Measurements from ENCODE around the gene ZNF576. TPM values are rescaled to one million over a fixed set of nuclear protein-coding genes. Genes with fewer than 3 reads are reported as not detected.

Gene ZNF576
- total and polyA plus RNA-seq, 2 experiments from 2014 or later: 5.9 to 16.9 TPM

DNA sequence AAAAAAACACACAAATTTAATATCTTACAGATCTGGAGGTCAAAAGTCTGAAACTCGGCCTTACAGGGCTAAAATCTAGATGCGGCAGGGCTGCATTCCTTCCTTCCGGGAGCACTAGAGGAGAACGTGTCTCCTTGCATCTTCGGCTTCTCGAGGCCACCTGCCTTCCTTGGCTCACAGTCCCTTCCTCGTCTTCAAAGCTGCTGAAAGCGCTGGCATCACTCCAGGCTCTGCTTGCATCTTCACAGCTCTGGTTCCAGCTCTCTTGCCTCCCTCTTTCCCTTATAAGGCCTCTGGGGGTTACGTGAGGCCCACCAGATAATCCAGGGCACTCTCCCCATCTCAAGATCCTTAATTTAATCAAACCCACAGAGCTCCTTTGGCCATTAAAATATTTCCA, 31.6 kb upstream of the ZNF576 start (continued):
- TF ChIP-seq, protein P1, sequence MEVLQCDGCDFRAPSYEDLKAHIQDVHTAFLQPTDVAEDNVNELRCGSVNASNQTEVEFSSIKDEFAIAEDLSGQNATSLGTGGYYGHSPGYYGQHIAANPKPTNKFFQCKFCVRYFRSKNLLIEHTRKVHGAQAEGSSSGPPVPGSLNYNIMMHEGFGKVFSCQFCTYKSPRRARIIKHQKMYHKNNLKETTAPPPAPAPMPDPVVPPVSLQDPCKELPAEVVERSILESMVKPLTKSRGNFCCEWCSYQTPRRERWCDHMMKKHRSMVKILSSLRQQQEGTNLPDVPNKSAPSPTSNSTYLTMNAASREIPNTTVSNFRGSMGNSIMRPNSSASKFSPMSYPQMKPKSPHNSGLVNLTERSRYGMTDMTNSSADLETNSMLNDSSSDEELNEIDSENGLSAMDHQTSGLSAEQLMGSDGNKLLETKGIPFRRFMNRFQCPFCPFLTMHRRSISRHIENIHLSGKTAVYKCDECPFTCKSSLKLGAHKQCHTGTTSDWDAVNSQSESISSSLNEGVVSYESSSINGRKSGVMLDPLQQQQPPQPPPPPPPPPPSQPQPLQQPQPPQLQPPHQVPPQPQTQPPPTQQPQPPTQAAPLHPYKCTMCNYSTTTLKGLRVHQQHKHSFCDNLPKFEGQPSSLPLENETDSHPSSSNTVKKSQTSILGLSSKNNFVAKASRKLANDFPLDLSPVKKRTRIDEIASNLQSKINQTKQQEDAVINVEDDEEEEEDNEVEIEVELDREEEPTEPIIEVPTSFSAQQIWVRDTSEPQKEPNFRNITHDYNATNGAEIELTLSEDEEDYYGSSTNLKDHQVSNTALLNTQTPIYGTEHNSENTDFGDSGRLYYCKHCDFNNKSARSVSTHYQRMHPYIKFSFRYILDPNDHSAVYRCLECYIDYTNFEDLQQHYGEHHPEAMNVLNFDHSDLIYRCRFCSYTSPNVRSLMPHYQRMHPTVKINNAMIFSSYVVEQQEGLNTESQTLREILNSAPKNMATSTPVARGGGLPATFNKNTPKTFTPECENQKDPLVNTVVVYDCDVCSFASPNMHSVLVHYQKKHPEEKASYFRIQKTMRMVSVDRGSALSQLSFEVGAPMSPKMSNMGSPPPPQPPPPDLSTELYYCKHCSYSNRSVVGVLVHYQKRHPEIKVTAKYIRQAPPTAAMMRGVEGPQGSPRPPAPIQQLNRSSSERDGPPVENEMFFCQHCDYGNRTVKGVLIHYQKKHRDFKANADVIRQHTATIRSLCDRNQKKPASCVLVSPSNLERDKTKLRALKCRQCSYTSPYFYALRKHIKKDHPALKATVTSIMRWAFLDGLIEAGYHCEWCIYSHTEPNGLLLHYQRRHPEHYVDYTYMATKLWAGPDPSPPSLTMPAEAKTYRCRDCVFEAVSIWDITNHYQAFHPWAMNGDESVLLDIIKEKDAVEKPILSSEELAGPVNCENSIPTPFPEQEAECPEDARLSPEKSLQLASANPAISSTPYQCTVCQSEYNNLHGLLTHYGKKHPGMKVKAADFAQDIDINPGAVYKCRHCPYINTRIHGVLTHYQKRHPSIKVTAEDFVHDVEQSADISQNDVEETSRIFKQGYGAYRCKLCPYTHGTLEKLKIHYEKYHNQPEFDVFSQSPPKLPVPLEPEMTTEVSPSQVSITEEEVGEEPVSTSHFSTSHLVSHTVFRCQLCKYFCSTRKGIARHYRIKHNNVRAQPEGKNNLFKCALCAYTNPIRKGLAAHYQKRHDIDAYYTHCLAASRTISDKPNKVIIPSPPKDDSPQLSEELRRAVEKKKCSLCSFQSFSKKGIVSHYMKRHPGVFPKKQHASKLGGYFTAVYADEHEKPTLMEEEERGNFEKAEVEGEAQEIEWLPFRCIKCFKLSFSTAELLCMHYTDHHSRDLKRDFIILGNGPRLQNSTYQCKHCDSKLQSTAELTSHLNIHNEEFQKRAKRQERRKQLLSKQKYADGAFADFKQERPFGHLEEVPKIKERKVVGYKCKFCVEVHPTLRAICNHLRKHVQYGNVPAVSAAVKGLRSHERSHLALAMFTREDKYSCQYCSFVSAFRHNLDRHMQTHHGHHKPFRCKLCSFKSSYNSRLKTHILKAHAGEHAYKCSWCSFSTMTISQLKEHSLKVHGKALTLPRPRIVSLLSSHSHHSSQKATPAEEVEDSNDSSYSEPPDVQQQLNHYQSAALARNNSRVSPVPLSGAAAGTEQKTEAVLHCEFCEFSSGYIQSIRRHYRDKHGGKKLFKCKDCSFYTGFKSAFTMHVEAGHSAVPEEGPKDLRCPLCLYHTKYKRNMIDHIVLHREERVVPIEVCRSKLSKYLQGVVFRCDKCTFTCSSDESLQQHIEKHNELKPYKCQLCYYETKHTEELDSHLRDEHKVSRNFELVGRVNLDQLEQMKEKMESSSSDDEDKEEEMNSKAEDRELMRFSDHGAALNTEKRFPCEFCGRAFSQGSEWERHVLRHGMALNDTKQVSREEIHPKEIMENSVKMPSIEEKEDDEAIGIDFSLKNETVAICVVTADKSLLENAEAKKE (CRISPR knock-in tag; IDR thresholded peaks at IDR 0.05): no peak
- TF ChIP-seq, protein P2, sequence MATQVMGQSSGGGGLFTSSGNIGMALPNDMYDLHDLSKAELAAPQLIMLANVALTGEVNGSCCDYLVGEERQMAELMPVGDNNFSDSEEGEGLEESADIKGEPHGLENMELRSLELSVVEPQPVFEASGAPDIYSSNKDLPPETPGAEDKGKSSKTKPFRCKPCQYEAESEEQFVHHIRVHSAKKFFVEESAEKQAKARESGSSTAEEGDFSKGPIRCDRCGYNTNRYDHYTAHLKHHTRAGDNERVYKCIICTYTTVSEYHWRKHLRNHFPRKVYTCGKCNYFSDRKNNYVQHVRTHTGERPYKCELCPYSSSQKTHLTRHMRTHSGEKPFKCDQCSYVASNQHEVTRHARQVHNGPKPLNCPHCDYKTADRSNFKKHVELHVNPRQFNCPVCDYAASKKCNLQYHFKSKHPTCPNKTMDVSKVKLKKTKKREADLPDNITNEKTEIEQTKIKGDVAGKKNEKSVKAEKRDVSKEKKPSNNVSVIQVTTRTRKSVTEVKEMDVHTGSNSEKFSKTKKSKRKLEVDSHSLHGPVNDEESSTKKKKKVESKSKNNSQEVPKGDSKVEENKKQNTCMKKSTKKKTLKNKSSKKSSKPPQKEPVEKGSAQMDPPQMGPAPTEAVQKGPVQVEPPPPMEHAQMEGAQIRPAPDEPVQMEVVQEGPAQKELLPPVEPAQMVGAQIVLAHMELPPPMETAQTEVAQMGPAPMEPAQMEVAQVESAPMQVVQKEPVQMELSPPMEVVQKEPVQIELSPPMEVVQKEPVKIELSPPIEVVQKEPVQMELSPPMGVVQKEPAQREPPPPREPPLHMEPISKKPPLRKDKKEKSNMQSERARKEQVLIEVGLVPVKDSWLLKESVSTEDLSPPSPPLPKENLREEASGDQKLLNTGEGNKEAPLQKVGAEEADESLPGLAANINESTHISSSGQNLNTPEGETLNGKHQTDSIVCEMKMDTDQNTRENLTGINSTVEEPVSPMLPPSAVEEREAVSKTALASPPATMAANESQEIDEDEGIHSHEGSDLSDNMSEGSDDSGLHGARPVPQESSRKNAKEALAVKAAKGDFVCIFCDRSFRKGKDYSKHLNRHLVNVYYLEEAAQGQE (IDR thresholded peaks at IDR 0.05; ENCODE audit: unreplicated experiment): no peak
- no peak for TF ChIP-seq ZNF114 (CRISPR knock-in tag; IDR thresholded peaks at IDR 0.05)
- TF ChIP-seq, protein P3, sequence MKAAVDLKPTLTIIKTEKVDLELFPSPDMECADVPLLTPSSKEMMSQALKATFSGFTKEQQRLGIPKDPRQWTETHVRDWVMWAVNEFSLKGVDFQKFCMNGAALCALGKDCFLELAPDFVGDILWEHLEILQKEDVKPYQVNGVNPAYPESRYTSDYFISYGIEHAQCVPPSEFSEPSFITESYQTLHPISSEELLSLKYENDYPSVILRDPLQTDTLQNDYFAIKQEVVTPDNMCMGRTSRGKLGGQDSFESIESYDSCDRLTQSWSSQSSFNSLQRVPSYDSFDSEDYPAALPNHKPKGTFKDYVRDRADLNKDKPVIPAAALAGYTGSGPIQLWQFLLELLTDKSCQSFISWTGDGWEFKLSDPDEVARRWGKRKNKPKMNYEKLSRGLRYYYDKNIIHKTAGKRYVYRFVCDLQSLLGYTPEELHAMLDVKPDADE (IDR thresholded peaks at IDR 0.05): no peak
- TF ChIP-seq STAT1 (IDR thresholded peaks at IDR 0.05; ENCODE audit: unreplicated experiment): no peak
- no peak for TF ChIP-seq JUNB (IDR thresholded peaks at IDR 0.05; ENCODE audit: unreplicated experiment)
- TF ChIP-seq NANOG (IDR thresholded peaks at IDR 0.05; ENCODE audit: borderline replicate concordance): no peak
- TF ChIP-seq EZH2phosphoT487 (IDR thresholded peaks at IDR 0.05; ENCODE audit: unreplicated experiment): no peak
- TF ChIP-seq ZNF331 (CRISPR knock-in tag; IDR thresholded peaks at IDR 0.05; ENCODE audit: low read depth): no peak
- no peak for TF ChIP-seq POLR2AphosphoS5 (IDR thresholded peaks at IDR 0.05; ENCODE audit: low read depth)

All from GM23338 (cell line).